ENCODE measurements around the gene PDGFRA.
"Not testable (repeated sequence)": the region's sequence is repeated elsewhere in the genome, so short reads cannot be mapped to it uniquely, and the experiment has no call there.

PDGFRA gene

DNA sequence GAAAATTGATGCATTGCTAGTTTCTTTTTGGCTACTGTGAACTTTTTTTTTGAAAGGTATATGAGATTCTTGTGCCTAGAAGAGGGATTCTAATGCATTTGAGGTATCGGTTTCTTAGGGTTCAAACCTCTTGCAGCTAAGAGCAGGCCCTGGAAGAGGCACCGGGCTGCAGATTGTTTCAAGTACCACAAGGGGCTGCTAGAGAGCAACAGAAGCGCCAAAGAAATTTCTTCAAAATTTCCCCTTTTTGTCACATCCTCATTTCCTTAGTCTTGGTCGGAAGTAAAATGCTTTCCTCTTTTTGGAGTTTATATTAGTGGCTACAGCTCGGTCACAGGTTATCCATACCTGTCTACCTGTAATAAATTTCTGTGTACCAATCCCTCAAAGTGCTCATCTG is 89.8 kb downstream of the PDGFRA start:
- no peak for DNase-seq (ENCODE audit: low read depth in 2 of 2)

- no peak for DNase-seq (ENCODE audit: low read depth in 2 of 2)
These were observed 92.0 kb downstream of the PDGFRA start for GRCh38 chr4:54320826-54321685.

DNA sequence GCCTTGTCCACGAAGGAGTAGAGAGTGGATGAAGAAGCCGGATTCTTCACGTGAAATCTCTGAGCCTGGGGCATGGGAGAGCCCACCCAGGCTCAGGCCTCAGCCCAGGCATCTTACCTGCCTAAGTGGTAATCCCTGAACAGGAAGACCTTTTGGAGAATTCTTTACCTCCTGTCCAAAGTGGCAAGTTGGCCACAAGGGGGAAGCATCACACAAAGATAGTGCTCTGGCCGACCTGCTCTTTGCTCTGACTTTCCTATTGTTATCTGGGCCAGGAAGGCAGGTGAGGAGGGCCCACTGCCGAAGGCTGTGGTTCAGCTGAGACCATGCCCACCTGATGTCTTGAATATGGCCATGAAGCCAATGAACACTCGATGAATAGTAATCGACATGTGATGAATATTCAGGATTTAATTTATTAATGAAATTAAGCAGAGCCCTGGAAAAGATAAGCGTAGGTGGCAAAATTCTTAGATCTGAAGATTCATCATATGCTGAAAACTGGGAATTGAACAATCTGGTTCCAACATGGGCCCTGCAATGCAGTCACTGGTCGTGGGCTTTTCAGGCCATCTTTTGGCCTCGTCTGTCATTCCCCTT is 93.8 kb downstream of the PDGFRA start:
- peak; percentile 18 to 20 for DNase-seq (ENCODE audit: low read depth in 2 of 2)

GRCh38 chr4:54330896-54331295 is 101.8 kb downstream of the PDGFRA start:
- no peak for DNase-seq (ENCODE audit: low read depth in 2 of 2)

GRCh38 chr4:54332542-54332941 is 103.4 kb downstream of the PDGFRA start:
- no peak for DNase-seq (ENCODE audit: low read depth in 2 of 2)

DNA sequence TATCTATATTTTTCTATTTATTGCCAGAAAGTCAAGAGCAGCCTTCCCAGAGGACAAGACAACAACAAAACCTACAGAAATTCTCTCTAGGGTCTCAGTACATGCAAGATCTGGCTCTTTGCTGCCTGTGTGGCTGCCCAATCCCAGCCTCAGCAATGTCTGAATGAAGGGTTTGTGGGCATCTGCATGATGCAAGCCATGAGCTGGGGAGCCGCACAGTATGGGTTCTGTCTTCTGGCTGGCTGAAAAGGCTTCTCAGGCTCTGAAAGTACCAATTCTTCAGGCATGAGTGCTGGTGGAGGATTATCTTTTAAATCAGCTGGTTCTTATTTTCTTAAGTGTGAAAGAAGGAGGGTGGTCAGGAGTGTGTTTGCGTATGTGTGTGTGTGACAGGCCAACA is 104.6 kb downstream of the PDGFRA start:
- DNase-seq (ENCODE audit: low read depth in 2 of 2): no peak

DNA sequence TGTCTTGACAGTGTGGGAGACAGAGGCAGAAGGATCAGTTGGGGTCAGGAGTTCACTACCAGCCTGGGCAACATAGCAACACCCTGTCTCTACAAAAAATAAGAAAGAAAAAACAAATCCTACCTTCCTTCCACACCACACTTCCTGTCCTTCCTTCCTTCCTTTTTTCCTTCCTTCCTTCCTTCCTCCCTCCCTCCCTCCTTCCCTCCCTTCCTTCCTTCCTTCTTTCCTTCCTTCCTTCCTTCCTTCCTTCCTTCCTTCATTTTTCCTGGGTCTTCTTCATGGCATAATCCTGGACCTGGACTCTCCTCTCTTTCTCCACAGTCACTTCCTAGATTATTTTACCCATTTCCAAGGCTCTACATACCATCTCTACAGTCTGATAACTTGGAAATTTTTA is 105.7 kb downstream of the PDGFRA start:
- DNase-seq (ENCODE audit: low read depth in 2 of 2): not testable (repeated sequence)

DNA sequence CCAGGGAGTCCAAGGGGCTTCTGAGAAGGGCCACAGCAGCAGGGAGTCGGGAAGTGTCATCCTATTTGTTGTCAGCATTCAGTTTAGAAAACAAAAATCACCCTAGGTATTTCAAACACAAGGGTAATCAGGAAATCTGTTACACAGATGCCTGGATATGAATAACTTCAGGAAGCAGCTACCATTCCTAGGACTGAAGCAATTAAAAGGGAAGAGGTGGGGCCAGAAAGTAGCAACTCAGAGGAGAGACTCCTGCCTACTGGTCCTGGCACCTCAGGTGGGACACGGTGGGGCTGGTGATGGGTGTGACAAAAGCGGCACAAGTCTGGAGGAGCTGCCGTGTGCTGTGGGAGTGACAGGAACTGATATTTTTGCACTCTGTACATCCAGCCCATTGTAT is 107.9 kb downstream of the PDGFRA start:
- DNase-seq (ENCODE audit: low read depth in 2 of 2): no peak

DNA sequence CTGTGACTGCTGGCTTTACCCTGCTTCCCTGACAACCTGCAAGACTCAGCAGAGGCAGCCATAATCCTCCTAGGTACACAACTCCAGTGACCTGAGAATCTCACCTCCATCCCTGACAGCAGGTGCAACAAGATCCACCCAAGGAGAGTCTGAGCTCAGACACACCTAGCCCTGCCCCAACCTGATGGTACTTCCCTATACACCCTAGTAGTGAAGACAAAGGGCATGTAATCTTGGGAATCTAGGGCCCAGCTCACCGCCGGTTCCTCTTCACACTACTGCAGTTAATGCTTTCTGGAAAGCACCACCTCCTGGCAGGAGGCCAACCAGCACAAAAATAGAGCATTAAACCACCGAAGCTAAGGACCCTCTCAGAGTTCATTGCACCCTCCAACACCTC is 113.0 kb downstream of the PDGFRA start:
- DNase-seq (ENCODE audit: low read depth in 2 of 2): not testable (repeated sequence)

All from stimulated activated CD8-positive, alpha-beta memory T cell treated with anti-CD3 and anti-CD28 coated beads, Interleukin-2, amount 100 ng/mL, for 48 hours (primary cell).